Measurements from ENCODE around the gene TYW1B. TPM values are rescaled to one million over a fixed set of nuclear protein-coding genes. Genes with fewer than 3 reads are reported as not detected.
"Not testable (repeated sequence)": the region's sequence is repeated elsewhere in the genome, so short reads cannot be mapped to it uniquely, and the experiment has no call there.

Gene TYW1B
- total RNA-seq, 1 experiment from 2014 or later, result 1.7 TPM

- not testable (repeated sequence) for BruUV-seq (replicated peaks); DNase-seq
Observed at GRCh38 chr7:72720890-72721289, 107.1 kb downstream of the TYW1B start.

GRCh38 chr7:72717252-72717774 is 110.7 kb downstream of the TYW1B start:
- H3K27ac Mint-ChIP-seq (ENCODE audit: unreplicated experiment); H3K4me3 Mint-ChIP-seq (ENCODE audit: low read depth, unreplicated experiment); H3K9me3 Mint-ChIP-seq (ENCODE audit: low read depth, unreplicated experiment); H3K27me3 Mint-ChIP-seq (ENCODE audit: unreplicated experiment); H3K36me3 Mint-ChIP-seq (ENCODE audit: insufficient read depth, unreplicated experiment); BruUV-seq (replicated peaks); intact Hi-C loops (cut with micrococcal nuclease; ENCODE audit: unreplicated experiment); DNase-seq; CTCF ChIA-PET; H3K4me1 Mint-ChIP-seq (ENCODE audit: low read depth, unreplicated experiment): not testable (repeated sequence)

More at GRCh38 chr7:72720890-72721289, 107.1 kb downstream of the TYW1B start:
- H3K4me1 Mint-ChIP-seq (ENCODE audit: low read depth, unreplicated experiment); H3K27me3 Mint-ChIP-seq (ENCODE audit: unreplicated experiment); H3K9me3 Mint-ChIP-seq (ENCODE audit: low read depth, unreplicated experiment); H3K4me3 Mint-ChIP-seq (ENCODE audit: low read depth, unreplicated experiment); intact Hi-C loops (cut with micrococcal nuclease; ENCODE audit: unreplicated experiment); H3K27ac Mint-ChIP-seq (ENCODE audit: unreplicated experiment); CTCF ChIA-PET; H3K36me3 Mint-ChIP-seq (ENCODE audit: insufficient read depth, unreplicated experiment): not testable (repeated sequence)

GRCh38 chr7:72711927-72712326 is 116.1 kb downstream of the TYW1B start:
- H3K27me3 Mint-ChIP-seq (ENCODE audit: unreplicated experiment); H3K4me3 Mint-ChIP-seq (ENCODE audit: low read depth, unreplicated experiment); CTCF ChIA-PET; DNase-seq; H3K36me3 Mint-ChIP-seq (ENCODE audit: insufficient read depth, unreplicated experiment); BruUV-seq (replicated peaks); intact Hi-C loops (cut with micrococcal nuclease; ENCODE audit: unreplicated experiment); H3K4me1 Mint-ChIP-seq (ENCODE audit: low read depth, unreplicated experiment); H3K27ac Mint-ChIP-seq (ENCODE audit: unreplicated experiment); H3K9me3 Mint-ChIP-seq (ENCODE audit: low read depth, unreplicated experiment): not testable (repeated sequence)

- BruUV-seq (replicated peaks), result no TSS peak
- no peaks in the 10 kb centered on the region for H3K36me3 Mint-ChIP-seq (ENCODE audit: insufficient read depth, unreplicated experiment)
- CTCF ChIA-PET, result no interaction called here
- no peak overlapping the region for H3K27ac Mint-ChIP-seq (ENCODE audit: unreplicated experiment)
- DNase-seq, result no peak
- TF ChIP-seq CTCF (IDR thresholded peaks at IDR 0.05; ENCODE audit: unreplicated experiment), result no peak
- H3K9me3 Mint-ChIP-seq (ENCODE audit: low read depth, unreplicated experiment), result no peaks in the 10 kb centered on the region
- intact Hi-C loops (cut with micrococcal nuclease; ENCODE audit: unreplicated experiment), result no loop called here
- H3K4me3 Mint-ChIP-seq (ENCODE audit: low read depth, unreplicated experiment), result no peak overlapping the region
- H3K27me3 Mint-ChIP-seq (ENCODE audit: unreplicated experiment), result no peaks in the 10 kb centered on the region
- no peaks in the 10 kb centered on the region for H3K4me1 Mint-ChIP-seq (ENCODE audit: low read depth, unreplicated experiment)
Observed at GRCh38 chr7:72710983-72711382, 117.0 kb downstream of the TYW1B start.

GRCh38 chr7:72709909-72710308 is 118.1 kb downstream of the TYW1B start:
- Mint-ChIP-seq H3K9me3 (ENCODE audit: low read depth, unreplicated experiment) (no peaks in the 10 kb centered on the region), H3K27ac (ENCODE audit: unreplicated experiment) (no peak overlapping the region), H3K36me3 (ENCODE audit: insufficient read depth, unreplicated experiment) (no peaks in the 10 kb centered on the region), H3K4me1 (ENCODE audit: low read depth, unreplicated experiment) (no peaks in the 10 kb centered on the region), H3K4me3 (ENCODE audit: low read depth, unreplicated experiment) (no peak overlapping the region), H3K27me3 (ENCODE audit: unreplicated experiment) (no peaks in the 10 kb centered on the region)
- intact Hi-C loops (cut with micrococcal nuclease; ENCODE audit: unreplicated experiment), result no loop called here
- no peak for DNase-seq
- BruUV-seq (replicated peaks), result no TSS peak
- no peak for TF ChIP-seq CTCF (IDR thresholded peaks at IDR 0.05; ENCODE audit: unreplicated experiment)
- CTCF ChIA-PET, result no interaction called here

GRCh38 chr7:72708371-72709050 is 119.5 kb downstream of the TYW1B start:
- H3K27ac Mint-ChIP-seq (ENCODE audit: unreplicated experiment); intact Hi-C loops (cut with micrococcal nuclease; ENCODE audit: unreplicated experiment); H3K4me1 Mint-ChIP-seq (ENCODE audit: low read depth, unreplicated experiment); H3K27me3 Mint-ChIP-seq (ENCODE audit: unreplicated experiment); H3K9me3 Mint-ChIP-seq (ENCODE audit: low read depth, unreplicated experiment); H3K4me3 Mint-ChIP-seq (ENCODE audit: low read depth, unreplicated experiment); BruUV-seq (replicated peaks); H3K36me3 Mint-ChIP-seq (ENCODE audit: insufficient read depth, unreplicated experiment); CTCF ChIA-PET; DNase-seq: not testable (repeated sequence)

Measured in Calu3 (cell line).